PC-3 (cell line): ENCODE data around the gene S100A14. TPM values are rescaled to one million over a fixed set of nuclear protein-coding genes. Genes with fewer than 3 reads are reported as not detected.

ENCODE experiments used
- ATAC-seq: fragments of 200-7000 bp; cut with Tn5 transposase; 2 replicates; pipeline ENCODE4 v1.9.1; 2020; ENCODE audit warnings: mild to moderate bottlenecking, moderate library complexity
- BruUV-seq: library from RNA; stranded (reverse); fragments of 400-500 nt; replicated peaks from 2 replicates; lab custom pipeline; 2021; lab: Mats Ljungman, UMichigan
- CTCF ChIA-PET: fragments of 300-600 bp; sonication (Branson Sonifier 250); formaldehyde crosslinking; loops from one replicate; lab custom pipeline; 2022; ENCODE audit warnings: antibody characterized with exemption; lab: Charles Lee
- POLR2A ChIA-PET: fragments of 300-600 bp; sonication (Branson Sonifier 250); formaldehyde crosslinking; loops from one replicate; lab custom pipeline; 2022; ENCODE audit warnings: antibody characterized with exemption; ENCODE audit not compliant: unreplicated experiment; lab: Charles Lee
- DNase-seq: peaks from one replicate; pipeline ENCODE4 v3.0.0-alpha.2; 2015
- H2AFZ ChIP-seq: fragments of 300-600 bp; sonication (generic); 2 replicates; pipeline ENCODE4 v1.6.0; 2016; ENCODE audit warnings: antibody characterized with exemption, low read length
- H3F3A ChIP-seq: fragments of 300-600 bp; sonication (generic); one replicate; pipeline ENCODE4 v1.6.0; 2017; ENCODE audit warnings: antibody characterized with exemption, low read length, control low read depth, mild to moderate bottlenecking; ENCODE audit not compliant: unreplicated experiment
- H3K27ac ChIP-seq: fragments of 300-600 bp; sonication (generic); 2 replicates; pipeline ENCODE4 v1.5.1; 2016; ENCODE audit warnings: mild to moderate bottlenecking, low read length
- H3K27me3 ChIP-seq: fragments of 300-600 bp; sonication (generic); 2 replicates; pipeline ENCODE4 v1.6.1; 2016; ENCODE audit warnings: low read length, mixed read lengths
- H3K36me3 ChIP-seq: fragments of 300-600 bp; sonication (generic); 2 replicates; pipeline ENCODE4 v1.6.1; 2016; ENCODE audit warnings: low read depth, mixed run types, low read length, mixed read lengths
- H3K4me1 ChIP-seq: fragments of 300-600 bp; sonication (generic); 2 replicates; pipeline ENCODE4 v1.5.1; 2016; ENCODE audit warnings: low read length; ENCODE audit not compliant: insufficient read depth
- H3K4me2 ChIP-seq: fragments of 300-600 bp; sonication (generic); 2 replicates; pipeline ENCODE4 v1.6.0; 2016; ENCODE audit warnings: low read length
- H3K4me3 ChIP-seq: fragments of 300-600 bp; sonication (generic); 2 replicates; pipeline ENCODE4 v1.5.1; 2016; ENCODE audit warnings: mild to moderate bottlenecking, low read length, mixed read lengths
- H3K79me2 ChIP-seq: fragments of 300-600 bp; sonication (generic); 2 replicates; pipeline ENCODE4 v1.6.1; 2017; ENCODE audit warnings: low read length, mixed read lengths
- H3K9ac ChIP-seq: fragments of 300-600 bp; sonication (generic); 2 replicates; pipeline ENCODE4 v1.6.0; 2016; ENCODE audit warnings: mild to moderate bottlenecking, low read length
- H3K9me2 ChIP-seq: fragments of 300-600 bp; sonication (generic); replicated peaks from 2 replicates; pipeline ENCODE4 v1.6.1; 2016; ENCODE audit warnings: mixed run types, low read length, mixed read lengths
- H3K9me3 ChIP-seq: fragments of 300-600 bp; sonication (generic); 2 replicates; pipeline ENCODE4 v1.6.1; 2016; ENCODE audit warnings: low read length, mixed read lengths
- H4K20me1 ChIP-seq: fragments of 300-600 bp; sonication (generic); 2 replicates; pipeline ENCODE4 v1.6.1; 2016; ENCODE audit warnings: low read length, mixed read lengths
- EZH2 ChIP-seq: fragments of 300-600 bp; sonication (generic); IDR thresholded peaks from one replicate; pipeline ENCODE4 v1.6.1; 2017; ENCODE audit warnings: antibody characterized with exemption, mild to moderate bottlenecking, low read length; ENCODE audit not compliant: unreplicated experiment
- EZH2phosphoT487 ChIP-seq: fragments of 300-600 bp; sonication (generic); IDR thresholded peaks from 2 replicates; pipeline ENCODE4 v1.6.1; 2018; ENCODE audit warnings: mild to moderate bottlenecking, antibody characterized with exemption, low read length, borderline replicate concordance
- intact Hi-C: fragments of 100-400 bp; cut with micrococcal nuclease; formaldehyde crosslinking; loops from 2 replicates; pipeline ENCODE4 v1.9.0; 2023
- total RNA-seq: library from RNA; depleted of rRNA; stranded (reverse); fragments of >200 nt; gene quantifications from 2 replicates; pipeline ENCODE4 v1.2.3, GENCODE V29; 2014
- TF ChIP-seq, protein P1 (sequence below): fragments of 300-600 bp; sonication (generic); conservative IDR thresholded peaks from 2 replicates; pipeline ENCODE4 v1.5.1; 2017; ENCODE audit warnings: antibody characterized with exemption, low read depth, mild to moderate bottlenecking, low read length

The S100A14 gene
- total RNA-seq, 1 experiment from 2014 or later, result 462 TPM

DNA sequence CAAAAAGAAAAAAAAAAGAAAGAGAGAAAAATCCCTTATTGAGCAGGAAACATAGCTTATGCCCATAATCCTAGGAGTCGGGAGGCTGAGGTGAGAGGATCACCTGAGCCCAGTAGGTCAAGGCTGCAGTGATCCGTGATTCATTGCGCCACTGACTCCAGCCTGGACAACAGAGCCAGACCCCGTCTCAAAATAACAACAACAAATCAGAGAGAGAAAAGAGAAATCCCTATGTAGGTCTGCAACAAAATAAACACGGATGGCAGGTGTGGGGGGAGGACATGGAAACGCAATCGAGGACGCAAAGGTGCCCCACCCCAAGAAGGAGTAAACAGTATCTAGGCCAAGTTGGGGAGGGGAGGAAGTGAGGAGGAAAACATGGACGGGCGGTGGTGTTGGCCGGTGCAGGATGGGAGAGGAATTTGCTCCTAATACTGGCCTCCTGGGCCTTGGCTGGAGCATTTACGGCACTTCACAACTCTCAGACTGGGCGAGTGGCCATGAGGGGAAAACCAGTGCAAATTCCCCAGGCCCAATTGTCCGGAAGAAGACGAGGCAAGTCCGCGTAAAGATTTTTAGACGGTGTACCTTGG lies 17.1 kb upstream of the S100A14 start:
- Histone ChIP-seq H3K4me1 (peaks cover 18% of the 10 kb centered on the region), H3K79me2 (peaks cover 49% of the 10 kb centered on the region)

DNA sequence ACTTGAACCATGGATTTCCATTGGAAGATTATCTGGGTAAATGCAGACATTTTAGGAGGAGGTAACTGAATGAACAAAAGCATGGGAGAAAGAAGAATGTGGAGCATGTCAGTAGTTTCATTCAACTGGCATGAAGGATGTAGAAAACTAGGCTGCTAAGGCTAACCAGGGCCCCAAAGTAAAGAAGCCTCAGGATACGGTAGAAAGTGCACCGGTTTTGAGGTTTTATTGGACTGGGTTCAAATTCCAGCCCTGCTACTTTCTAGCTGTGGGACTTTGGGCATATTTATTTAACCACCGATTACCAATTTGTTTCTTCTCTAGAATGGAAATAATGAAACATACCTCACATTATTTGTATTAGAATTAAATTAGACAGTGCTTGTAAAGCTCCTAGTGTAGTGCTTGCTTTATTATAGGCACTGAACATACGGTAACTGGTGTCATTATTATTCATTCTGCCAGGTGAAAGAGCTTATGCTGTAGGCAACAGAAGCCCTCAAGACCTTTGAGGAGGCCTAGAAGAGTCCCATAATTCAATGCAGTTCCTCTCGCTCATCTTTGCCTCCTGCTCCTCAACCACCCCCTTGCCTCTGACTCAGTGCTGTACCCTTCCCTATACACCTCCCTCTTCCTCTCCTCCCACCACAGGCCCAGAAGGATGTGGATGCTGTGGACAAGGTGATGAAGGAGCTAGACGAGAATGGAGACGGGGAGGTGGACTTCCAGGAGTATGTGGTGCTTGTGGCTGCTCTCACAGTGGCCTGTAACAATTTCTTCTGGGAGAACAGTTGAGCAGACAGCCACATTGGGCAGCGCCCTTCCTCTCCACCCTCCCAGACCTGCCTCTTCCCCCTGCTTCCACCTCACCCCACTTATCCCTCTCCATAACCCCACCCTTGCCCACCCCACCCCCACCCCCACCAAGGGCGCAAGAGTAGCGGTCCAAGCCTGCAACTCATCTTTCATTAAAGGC lies 15.2 kb upstream of the S100A14 start:
- Histone ChIP-seq H3K27ac (no peak overlapping the region), H3K27me3 (no peaks in the 10 kb centered on the region), H3K4me1 (peaks cover 27% of the 10 kb centered on the region), H3K9me2 (no peaks in the 10 kb centered on the region), H3K4me3 (no peak overlapping the region), H3K79me2 (peaks cover 37% of the 10 kb centered on the region), H3K4me2 (no peak overlapping the region), H3K9ac (no peak overlapping the region), H3F3A (no peaks in the 10 kb centered on the region), H3K9me3 (no peaks in the 10 kb centered on the region), H3K36me3 (peaks cover 2% of the 10 kb centered on the region), H2AFZ (no peak overlapping the region), H4K20me1 (peaks cover 10% of the 10 kb centered on the region; the same call in 1 of the 2 replicates)
- no TSS peak for BruUV-seq
- ATAC-seq (no peak), DNase-seq (no peak)
- TF ChIP-seq EZH2, result no peak
- TF ChIP-seq EZH2phosphoT487, result no peak
- TF ChIP-seq, protein P1, sequence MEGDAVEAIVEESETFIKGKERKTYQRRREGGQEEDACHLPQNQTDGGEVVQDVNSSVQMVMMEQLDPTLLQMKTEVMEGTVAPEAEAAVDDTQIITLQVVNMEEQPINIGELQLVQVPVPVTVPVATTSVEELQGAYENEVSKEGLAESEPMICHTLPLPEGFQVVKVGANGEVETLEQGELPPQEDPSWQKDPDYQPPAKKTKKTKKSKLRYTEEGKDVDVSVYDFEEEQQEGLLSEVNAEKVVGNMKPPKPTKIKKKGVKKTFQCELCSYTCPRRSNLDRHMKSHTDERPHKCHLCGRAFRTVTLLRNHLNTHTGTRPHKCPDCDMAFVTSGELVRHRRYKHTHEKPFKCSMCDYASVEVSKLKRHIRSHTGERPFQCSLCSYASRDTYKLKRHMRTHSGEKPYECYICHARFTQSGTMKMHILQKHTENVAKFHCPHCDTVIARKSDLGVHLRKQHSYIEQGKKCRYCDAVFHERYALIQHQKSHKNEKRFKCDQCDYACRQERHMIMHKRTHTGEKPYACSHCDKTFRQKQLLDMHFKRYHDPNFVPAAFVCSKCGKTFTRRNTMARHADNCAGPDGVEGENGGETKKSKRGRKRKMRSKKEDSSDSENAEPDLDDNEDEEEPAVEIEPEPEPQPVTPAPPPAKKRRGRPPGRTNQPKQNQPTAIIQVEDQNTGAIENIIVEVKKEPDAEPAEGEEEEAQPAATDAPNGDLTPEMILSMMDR, result no peak
- ChIA-PET CTCF (no interaction called here), POLR2A (no interaction called here)
- intact Hi-C loops, result no loop called here

More for the DNA sequence above, 17.1 kb upstream of the S100A14 start:
- Histone ChIP-seq H3K27me3 (no peaks in the 10 kb centered on the region), H3K27ac (peak overlapping the region; percentile 97), H3K36me3 (peaks cover 20% of the 10 kb centered on the region), H4K20me1 (peaks cover 17% of the 10 kb centered on the region; the same call in 1 of the 2 replicates), H3K4me3 (peak overlapping the region; percentile 83), H3K9me2 (no peaks in the 10 kb centered on the region), H3K9ac (peak overlapping the region; percentile 99), H2AFZ (peak overlapping the region; percentile 66), H3F3A (peaks cover 4% of the 10 kb centered on the region), H3K4me2 (peak overlapping the region; percentile 94), H3K9me3 (no peaks in the 10 kb centered on the region)
- ATAC-seq (peak; percentile 21), DNase-seq (peak; percentile 39)
- ChIA-PET CTCF (interaction anchor here (0.5 to 2.5 kb wide), 7 partner anchors 19 to 289 kb away, joined by 3 to 25 read pairs (median 5); partner anchors contain the start of genes GATAD2B and S100A16), POLR2A (interaction anchor here (0.6 to 1.5 kb wide), 15 partner anchors 10 to 101 kb away, joined by 3 to 20 read pairs (median 7); partner anchors contain the start of genes INTS3, S100A14, S100A16 and S100A6)
- no TSS peak for BruUV-seq
- intact Hi-C loops, result no loop called here
- TF ChIP-seq EZH2, result no peak
- no peak for TF ChIP-seq EZH2phosphoT487
- TF ChIP-seq, protein P1, result no peak
